ENCODE measurements around the gene HS1BP3.

DNA sequence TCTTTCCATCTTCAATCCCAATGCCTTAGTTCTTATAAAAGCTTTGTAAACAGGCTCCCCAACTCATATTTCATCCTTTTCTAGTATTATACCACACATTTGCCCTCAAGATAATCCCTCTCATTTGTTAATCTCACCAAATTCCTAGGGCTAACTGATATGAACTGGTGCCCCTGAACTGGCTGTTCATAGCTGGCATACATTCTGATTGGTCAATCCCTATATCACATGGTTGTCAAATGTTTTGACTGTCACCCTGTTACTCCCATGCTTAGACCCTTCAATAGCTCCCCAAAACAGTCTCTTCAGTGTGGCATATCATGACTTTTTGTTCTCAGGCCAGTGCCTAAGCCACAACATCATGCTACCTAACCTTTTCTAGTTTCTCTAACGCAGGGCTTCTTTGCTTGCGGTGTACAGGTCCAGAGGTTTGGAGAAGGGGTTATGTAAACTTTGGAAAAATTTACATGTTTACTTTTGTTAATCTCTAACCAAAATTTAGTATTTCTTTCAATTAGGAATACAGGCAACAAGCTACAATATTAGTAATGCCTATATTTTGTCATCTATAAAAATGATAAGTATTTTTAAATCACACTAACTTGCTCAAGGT lies 46.5 kb upstream of the HS1BP3 start:
- TF ChIP-seq CTCF (IDR thresholded peaks at IDR 0.05) (no peak), POLR2AphosphoS5 (IDR thresholded peaks at IDR 0.05; ENCODE audit: insufficient read depth in 1 of 2, low read depth in 1 of 2) (no peak)
